H1 (cell line): ENCODE results near the gene VSIG10L2.

Experiments
- CHD2 ChIP-seq: IDR thresholded peaks from 2 replicates; pipeline ENCODE4 v1.6.1; 2012; ENCODE audit warnings: low read length, improper control_type of control experiment
- JUN ChIP-seq: IDR thresholded peaks from 2 replicates; pipeline ENCODE4 v1.6.1; 2011; ENCODE audit warnings: low read depth, mild to moderate bottlenecking, improper control_type of control experiment, low read length
- POLR2AphosphoS5 ChIP-seq: IDR thresholded peaks from 2 replicates; pipeline ENCODE4 v1.6.1; 2011; ENCODE audit warnings: low read depth, low read length
- SIN3A ChIP-seq, 2 experiments: IDR thresholded peaks in 1 of 2; conservative IDR thresholded peaks in 1 of 2; 2 replicates each; pipeline ENCODE4 v1.6.1; 2011 to 2012; ENCODE audit warnings: low read length in 2 of 2, improper control_type of control experiment in 1 of 2, low read depth in 1 of 2, mild to moderate bottlenecking in 1 of 2
- SRF ChIP-seq: IDR thresholded peaks from 2 replicates; pipeline ENCODE4 v1.6.1; 2011; ENCODE audit warnings: mild to moderate bottlenecking, low read depth, low read length, moderate library complexity
- TCF12 ChIP-seq: IDR thresholded peaks from 2 replicates; pipeline ENCODE4 v1.6.1; 2011; ENCODE audit warnings: low read depth, mild to moderate bottlenecking, low read length
- YY1 ChIP-seq: IDR thresholded peaks from 2 replicates; pipeline ENCODE4 v1.6.1; 2011; ENCODE audit warnings: low read depth, mild to moderate bottlenecking, low read length
- ZNF274 ChIP-seq: IDR thresholded peaks from 2 replicates; pipeline ENCODE4 v1.7.0; 2012; ENCODE audit warnings: low read length, borderline replicate concordance; ENCODE audit errors: extremely low read depth
- TF ChIP-seq, protein P1 (sequence below), 3 experiments: IDR thresholded peaks; 1 replicate in 2 of 3; 2 replicates in 1 of 3; pipeline versions ENCODE4 v1.5.1 to v1.6.1; 2011; ENCODE audit warnings: low read length in 3 of 3, mild to moderate bottlenecking in 3 of 3, inconsistent platforms in 2 of 3, low read depth in 1 of 3, moderate library complexity in 1 of 3; ENCODE audit not compliant: insufficient read depth in 1 of 3; ENCODE audit errors: control extremely low read depth in 1 of 3

DNA sequence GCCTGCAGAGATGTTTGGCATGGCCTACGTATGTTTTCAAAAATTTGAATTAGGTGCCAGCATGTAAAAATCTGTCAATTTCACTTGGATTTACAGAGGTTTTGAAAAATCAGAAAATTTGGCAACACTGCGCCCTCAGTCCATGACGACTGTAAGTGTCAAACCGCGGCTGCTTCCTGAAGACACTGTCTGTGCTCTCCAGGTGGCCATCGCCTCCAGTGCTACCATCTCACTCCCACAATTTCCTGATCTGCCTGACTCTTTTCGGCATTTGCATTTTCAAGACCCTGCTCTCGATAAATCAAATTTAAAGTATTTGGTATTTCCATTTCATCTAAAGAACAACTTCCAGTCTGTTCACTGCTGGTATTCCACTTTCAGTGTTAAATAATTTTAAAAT lies 34.6 kb downstream of the VSIG10L2 start:
- TF ChIP-seq SIN3A (conservative IDR thresholded peaks at IDR 0.05 in 1 of 2, IDR thresholded peaks at IDR 0.05 in 1 of 2; ENCODE audit: low read depth in 1 of 2, low read length in 2 of 2): no peak
- TF ChIP-seq, protein P1, sequence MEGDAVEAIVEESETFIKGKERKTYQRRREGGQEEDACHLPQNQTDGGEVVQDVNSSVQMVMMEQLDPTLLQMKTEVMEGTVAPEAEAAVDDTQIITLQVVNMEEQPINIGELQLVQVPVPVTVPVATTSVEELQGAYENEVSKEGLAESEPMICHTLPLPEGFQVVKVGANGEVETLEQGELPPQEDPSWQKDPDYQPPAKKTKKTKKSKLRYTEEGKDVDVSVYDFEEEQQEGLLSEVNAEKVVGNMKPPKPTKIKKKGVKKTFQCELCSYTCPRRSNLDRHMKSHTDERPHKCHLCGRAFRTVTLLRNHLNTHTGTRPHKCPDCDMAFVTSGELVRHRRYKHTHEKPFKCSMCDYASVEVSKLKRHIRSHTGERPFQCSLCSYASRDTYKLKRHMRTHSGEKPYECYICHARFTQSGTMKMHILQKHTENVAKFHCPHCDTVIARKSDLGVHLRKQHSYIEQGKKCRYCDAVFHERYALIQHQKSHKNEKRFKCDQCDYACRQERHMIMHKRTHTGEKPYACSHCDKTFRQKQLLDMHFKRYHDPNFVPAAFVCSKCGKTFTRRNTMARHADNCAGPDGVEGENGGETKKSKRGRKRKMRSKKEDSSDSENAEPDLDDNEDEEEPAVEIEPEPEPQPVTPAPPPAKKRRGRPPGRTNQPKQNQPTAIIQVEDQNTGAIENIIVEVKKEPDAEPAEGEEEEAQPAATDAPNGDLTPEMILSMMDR (IDR thresholded peaks at IDR 0.05; ENCODE audit: control extremely low read depth in 1 of 3, insufficient read depth in 1 of 3, low read depth in 1 of 3, low read length in 3 of 3): no peak
- TF ChIP-seq ZNF274: no peak
- no peak for TF ChIP-seq JUN
- TF ChIP-seq POLR2AphosphoS5: no peak
- no peak for TF ChIP-seq SRF
- TF ChIP-seq YY1: no peak
- no peak for TF ChIP-seq TCF12
- TF ChIP-seq CHD2: no peak
